Stimulated activated CD4-positive, alpha-beta T cell treated with anti-CD3 and anti-CD28 coated beads, Interleukin-4, amount 100 ng/mL, for 1 hour (primary cell): ENCODE results near the gene SLC22A14.
"Not testable (repeated sequence)": the region's sequence is repeated elsewhere in the genome, so short reads cannot be mapped to it uniquely, and the experiment has no call there.

Experiments used
- DNase-seq: peaks from one replicate; pipeline ENCODE4 v3.0.0-alpha.2; 2020

The SLC22A14 gene

GRCh38 chr3:38274864-38275649, 7.0 kb upstream of the SLC22A14 start:
- DNase-seq = no peak

DNA sequence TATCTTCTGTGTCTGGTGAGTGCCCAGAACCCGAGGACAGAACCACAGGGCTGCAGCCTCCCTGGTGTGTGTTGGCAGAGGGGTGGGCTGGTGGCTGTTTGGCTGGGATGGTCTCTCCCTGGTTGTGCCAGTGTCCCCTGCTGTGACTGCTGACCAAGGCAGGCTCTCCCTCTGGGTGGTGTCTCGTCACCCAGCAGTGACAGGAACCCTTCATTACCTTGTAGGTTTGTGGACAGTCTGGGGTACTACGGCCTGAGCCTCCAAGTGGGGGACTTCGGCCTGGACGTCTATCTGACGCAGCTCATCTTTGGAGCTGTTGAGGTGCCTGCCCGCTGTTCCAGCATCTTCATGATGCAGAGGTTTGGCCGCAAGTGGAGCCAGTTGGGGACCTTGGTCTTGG, 6.4 kb upstream of the SLC22A14 start:
- no peak for DNase-seq

- DNase-seq = no peak
Measured at GRCh38 chr3:38276081-38276916, 5.8 kb upstream of the SLC22A14 start.

GRCh38 chr3:38276917-38277630, 5.0 kb upstream of the SLC22A14 start:
- DNase-seq = no peak

GRCh38 chr3:38278841-38279240, 3.3 kb upstream of the SLC22A14 start:
- DNase-seq = no peak

DNA sequence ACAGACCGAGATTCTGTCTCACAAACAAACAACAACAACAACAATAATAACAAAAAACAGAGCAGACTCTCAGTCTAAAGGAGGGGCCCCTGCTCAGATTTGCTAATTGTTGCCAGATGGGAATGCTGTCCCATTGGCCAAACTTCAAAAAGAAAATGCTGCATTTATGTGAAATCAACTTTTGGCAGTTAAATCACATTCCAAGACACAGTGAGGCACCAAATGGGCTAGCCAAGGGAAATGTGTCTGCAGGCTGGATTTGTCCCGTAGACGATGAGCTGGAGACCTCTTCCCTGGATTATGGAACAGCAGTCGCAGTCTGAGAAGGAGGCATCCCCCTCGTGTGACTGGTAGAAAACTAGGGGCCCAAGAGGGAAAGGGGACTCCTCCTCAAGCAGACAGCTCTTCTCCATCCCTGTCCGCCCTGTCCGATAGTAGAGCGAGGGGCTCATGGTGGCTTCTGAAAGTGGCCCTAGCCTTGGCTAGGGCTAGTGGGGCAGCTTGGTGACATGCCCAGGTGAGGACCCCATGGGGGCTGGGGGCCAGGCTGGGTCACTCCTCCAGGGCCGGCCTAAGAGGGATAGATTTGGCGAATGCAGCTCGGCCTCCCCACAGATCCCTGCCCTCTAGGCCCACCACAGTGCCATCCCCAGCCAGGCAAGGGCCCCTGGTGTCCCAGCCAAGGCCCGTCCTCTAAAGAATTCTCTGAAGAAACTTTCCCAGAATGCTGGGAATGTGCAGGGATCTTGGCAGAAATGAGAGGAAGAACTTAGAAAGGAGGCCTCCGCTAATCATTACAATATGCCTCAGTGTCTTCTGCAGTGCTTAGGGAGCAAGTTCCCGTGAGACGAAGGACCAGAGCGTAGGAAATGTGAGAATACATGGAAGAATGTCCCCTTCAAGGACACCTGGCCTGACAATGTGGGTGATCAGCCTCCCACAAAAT, 2.0 kb downstream of the SLC22A14 start:
- no peak for DNase-seq

DNA sequence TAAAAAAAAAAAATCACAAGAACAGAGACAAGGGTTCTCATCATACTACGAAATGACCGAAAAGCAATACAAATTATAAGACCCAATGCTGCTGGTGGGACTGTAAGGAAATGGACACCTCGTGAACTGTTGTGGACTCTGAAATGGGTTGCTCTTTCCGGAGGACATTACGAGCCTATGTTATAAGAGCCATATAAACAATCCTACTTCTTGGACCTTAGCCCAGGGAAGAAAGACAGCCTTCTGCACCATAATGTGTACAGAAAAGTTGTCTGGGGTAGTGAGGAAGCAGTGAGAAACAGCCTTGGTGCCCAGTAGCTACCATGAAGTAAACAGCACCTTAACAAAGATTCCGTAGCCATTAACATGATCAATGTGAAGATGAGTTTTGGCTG, 2.7 kb downstream of the SLC22A14 start:
- DNase-seq = no peak

DNA sequence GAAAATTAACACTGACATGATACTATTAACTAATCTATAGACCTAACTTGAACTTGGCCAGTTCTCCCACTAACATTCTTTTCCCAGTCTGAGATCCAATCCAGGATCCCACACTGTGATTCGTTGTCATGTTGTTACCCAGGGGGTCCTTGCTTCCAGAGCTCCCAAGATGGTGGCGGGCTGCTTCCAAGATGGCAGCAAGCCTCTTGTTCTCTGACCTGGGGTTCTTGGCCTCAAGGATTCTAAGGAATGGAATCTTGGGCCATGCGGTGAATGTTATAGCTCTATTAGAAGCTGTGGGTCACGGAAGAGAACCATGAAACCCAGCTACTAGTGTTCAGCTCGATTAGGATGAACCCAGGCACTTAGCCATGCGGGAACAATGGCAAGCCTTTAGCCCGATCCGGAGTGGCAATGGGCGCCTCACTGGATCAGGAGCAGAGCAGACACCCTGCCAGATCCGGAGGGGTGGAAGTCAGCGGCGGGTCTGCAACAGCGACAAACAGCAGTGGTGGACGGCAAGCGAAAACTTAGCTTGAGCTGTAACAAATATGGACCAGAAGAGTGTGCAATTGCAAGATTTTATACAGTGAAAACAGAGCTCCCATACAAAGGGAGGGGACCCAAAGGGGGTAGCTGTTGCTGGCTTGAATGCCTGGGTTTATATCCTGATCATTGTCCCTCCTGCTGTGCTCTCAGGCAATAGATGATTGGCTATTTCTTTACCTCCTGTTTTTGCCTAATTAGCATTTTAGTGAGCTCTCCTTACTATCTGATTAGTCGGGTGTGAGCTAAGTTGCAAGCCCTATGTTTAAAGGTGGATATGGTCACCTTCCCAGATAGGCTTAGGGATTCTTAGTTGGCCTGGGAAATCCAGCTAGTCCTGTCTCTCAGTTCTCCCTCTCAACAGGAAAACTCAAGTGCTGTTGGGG, 7.5 kb downstream of the SLC22A14 start:
- DNase-seq = not testable (repeated sequence)

GRCh38 chr3:38297053-38297452, 15.0 kb downstream of the SLC22A14 start:
- DNase-seq = not testable (repeated sequence)

- DNase-seq = no peak
Measured at GRCh38 chr3:38297537-38297936, 15.4 kb downstream of the SLC22A14 start.

DNA sequence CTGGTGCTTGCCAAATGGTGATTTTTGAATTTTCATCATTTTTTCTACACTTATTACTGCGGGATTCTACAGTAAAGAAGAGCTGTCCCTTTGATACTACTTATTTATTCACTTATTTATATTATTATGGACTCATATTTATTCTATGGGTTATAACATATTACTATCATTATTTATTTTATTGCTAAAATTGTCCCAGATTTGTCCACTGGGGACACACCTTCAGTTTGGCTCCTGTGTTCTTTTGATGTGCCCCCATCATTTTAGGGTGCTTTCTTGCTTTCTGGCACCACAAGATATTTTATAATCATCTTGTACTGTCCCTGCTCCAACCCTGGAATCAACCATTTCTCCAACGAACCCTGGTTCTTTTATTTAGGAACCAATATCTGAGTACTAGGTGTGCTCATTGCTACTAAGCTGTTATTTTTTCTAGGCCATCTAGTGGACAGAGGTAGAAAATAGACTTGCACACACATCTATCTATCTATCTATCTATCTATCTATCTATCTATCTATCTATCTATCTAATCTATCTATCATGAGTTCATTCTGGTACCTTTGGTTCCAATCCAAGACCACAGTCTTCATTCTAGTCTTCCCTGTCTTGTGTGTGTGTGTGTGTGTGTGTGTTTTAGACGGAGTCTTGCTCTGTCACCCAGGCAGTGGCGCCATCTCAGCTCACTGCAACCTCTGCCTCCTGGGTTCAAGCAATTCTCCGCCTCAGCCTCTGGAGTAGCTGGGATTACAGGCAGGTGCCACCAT, 16.0 kb downstream of the SLC22A14 start:
- no peak for DNase-seq

DNA sequence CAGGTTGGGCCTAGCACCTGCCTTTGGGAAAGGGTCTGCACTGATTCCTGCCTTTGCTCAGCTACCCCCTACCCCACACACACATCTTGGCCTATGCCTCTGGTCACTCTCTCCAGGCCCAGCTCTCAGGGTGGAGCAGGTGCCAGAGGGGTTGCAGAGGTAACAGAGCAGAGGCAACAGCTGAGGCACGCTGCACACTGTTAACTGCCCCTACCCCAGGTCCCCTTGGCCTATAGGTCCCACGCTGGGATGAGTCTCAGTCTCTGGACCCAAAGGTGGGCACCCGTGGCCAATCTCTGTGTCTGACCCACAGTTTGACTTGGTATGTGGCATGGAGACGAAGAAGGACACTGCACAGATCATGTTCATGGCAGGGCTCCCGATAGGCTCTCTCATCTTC, 24.8 kb downstream of the SLC22A14 start:
- no peak for DNase-seq

DNA sequence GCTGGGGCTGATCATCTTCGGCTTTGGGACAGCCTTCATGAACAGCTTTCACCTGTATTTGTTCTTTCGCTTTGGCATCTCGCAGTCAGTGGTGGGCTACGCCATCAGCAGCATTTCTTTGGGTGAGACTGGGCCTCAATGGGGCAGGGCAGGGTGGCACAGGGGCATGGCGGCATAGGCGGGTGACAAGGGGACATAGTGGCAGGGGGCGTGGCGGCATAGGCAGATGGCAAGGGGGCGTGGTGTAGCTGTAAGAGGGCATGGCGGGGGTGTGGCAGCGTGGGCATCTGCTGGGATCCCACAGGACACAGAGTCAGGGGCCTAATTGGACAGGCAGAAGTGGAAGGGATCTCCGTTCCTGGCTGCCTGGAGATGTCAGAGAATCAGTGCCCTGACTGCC, 25.5 kb downstream of the SLC22A14 start:
- DNase-seq = no peak

GRCh38 chr3:38308456-38308855, 26.4 kb downstream of the SLC22A14 start:
- DNase-seq = no peak

DNA sequence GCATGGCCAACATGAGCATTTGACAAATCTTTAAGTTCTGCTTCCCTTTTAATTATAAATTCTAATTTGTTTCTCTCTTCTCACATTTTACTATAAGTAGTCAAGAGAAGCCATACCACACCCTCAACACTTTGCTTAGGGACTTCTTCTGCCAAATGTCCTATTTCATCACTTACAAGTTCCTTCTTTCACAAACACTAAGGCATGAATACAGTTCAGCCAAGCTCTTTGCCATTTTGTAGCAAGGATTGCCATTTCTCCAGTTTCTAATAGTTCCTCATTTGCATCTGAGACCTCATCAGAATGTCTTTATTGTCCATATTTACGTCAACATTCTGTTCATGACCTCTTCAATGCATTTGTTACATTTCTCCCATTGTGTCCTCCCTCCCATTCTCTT, 29.4 kb downstream of the SLC22A14 start:
- no peak for DNase-seq

GRCh38 chr3:38311941-38312340, 29.8 kb downstream of the SLC22A14 start:
- no peak for DNase-seq

DNA sequence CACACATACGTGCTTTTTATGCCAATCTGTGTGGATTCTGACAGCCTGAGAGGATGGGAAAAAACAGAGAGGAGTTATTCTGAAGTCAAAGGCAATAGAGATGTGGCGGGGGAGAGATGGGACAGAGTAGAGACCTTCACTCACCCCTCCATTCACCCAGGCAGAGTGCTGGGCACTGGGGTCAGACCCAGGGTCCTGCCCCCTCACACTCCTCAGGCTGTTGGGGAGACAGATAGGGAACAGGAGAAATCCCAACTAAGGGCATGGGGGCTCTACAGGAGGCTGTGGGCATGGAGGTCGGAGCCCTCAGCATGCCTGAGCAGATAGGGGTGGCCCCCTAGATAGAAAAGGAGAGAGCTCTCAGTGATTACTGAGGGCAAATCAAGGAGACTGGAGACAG, 30.3 kb downstream of the SLC22A14 start:
- no peak for DNase-seq

DNA sequence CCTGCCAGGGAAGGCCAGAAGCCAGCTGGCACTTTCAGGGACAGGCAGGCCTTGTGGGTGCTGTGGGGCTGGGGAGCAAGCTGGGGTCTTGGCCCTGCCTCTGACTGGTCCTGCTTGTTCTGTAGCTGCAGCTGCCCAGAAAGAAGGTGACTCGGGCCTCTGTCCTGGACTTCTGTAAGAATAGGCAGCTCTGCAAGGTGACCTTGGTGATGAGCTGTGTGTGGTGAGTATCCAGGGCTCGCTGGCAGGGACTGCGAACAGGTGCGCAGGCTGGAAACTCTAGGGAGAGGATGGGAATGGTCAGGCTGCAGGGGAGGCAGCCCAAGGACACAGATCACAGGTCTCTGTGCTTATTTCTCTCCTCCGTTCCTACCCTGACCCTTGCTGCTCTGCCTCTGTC, 31.2 kb downstream of the SLC22A14 start:
- DNase-seq = no peak

DNA sequence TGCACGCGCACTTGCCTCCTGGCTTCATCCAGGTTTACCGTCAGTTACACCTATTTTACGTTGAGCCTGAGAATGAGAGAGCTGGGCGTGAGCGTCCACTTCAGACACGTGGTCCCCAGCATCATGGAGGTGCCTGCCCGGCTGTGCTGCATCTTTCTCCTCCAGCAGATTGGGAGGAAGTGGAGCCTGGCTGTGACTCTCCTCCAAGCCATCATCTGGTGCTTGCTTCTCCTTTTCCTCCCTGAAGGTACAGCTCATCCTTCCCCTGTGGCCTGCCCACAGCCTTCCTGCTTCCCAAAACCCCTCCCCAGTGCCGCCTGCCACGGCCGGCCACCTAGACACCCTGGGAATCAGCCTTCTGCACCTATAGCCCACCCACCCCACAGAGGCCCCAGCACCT, 31.6 kb downstream of the SLC22A14 start:
- no peak for DNase-seq

- no peak for DNase-seq
Measured at GRCh38 chr3:38314112-38314763, 32.1 kb downstream of the SLC22A14 start.
